ENCODE results near the gene DPYD.

DNA sequence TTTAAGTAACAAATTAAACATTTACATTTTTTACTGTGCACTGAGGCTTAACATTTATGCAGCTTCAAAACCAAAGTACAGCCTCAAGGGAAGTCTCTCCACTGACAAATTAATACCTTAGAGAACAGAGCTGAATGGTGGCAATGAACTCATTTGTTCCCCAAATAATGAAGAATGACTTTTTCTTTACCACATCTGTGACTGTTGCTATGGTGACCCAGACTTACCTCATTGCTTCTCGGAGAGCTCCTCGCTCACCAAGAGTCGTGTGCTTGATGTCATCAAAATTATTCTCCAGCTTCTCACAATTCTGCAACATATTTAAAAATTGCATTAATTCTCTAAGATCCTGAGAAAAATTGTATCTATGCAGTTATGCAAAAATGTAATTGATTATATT is 92.9 kb downstream of the DPYD start:
- no peak for TF ChIP-seq TAF1 (IDR thresholded peaks at IDR 0.05; ENCODE audit: low read depth, low read length)
- TF ChIP-seq SPI1 (IDR thresholded peaks at IDR 0.05; ENCODE audit: low read depth, low read length): no peak
- TF ChIP-seq POLR2A (IDR thresholded peaks at IDR 0.05; ENCODE audit: low read depth, low read length): no peak
- TF ChIP-seq POLR2AphosphoS5 (IDR thresholded peaks at IDR 0.05; ENCODE audit: low read depth, low read length): no peak
